H1 (cell line): ENCODE measurements around the gene WDR77. TPM values are rescaled to one million over a fixed set of nuclear protein-coding genes. Genes with fewer than 3 reads are reported as not detected.

Experiments used
- BACH1 ChIP-seq: IDR thresholded peaks from 2 replicates; pipeline ENCODE4 v1.6.1; 2012; ENCODE audit warnings: low read length, improper control_type of control experiment
- HDAC2 ChIP-seq, 2 experiments: fragments of 300-600 bp in 1 of 2; sonication (generic) in 1 of 2; IDR thresholded peaks; 2 replicates each; pipeline ENCODE4 v1.6.1; 2011 to 2012; ENCODE audit warnings: low read depth in 2 of 2, low read length in 2 of 2, mild to moderate bottlenecking in 2 of 2, moderate library complexity in 2 of 2, borderline replicate concordance in 1 of 2, inconsistent platforms in 1 of 2
- RBBP5 ChIP-seq: IDR thresholded peaks from 2 replicates; pipeline ENCODE4 v1.7.1; 2012; ENCODE audit warnings: low read depth, mild to moderate bottlenecking, inconsistent platforms, low read length, moderate library complexity, borderline replicate concordance
- RXRA ChIP-seq: IDR thresholded peaks from 2 replicates; pipeline ENCODE4 v1.6.1; 2011; ENCODE audit warnings: low read depth, mild to moderate bottlenecking, low read length, moderate library complexity; ENCODE audit not compliant: insufficient read depth
- SUZ12 ChIP-seq: fragments of 200-600 bp; sonication (generic); IDR thresholded peaks from 2 replicates; pipeline ENCODE4 v1.6.1; 2012; ENCODE audit warnings: mild to moderate bottlenecking, inconsistent platforms, low read length, moderate library complexity, mixed read lengths
- polyA plus RNA-seq, 7 experiments: library from polyadenylated mRNA; depleted of rRNA in 3 of 7; stranded (reverse) in 5 of 7; unstranded in 2 of 7; fragments of >200 nt in 5 of 7; fragments of 200-250 nt in 2 of 7; gene quantifications; 1 replicate in 5 of 7; 2 replicates in 1 of 7; 4 replicates in 1 of 7; pipeline versions ENCODE4 v1.2.1 to v1.2.3, GENCODE V29; 2011 to 2013; ENCODE audit warnings: missing spikeins in 2 of 7, mixed read lengths in 2 of 7
- total RNA-seq: library from RNA; stranded (reverse); fragmentation: NEBNext Ultra II Directional; extraction: Animal tissue kit (Norgen Biotek cat#: 25700); gene quantifications from 2 replicates; pipeline ENCODE4 v1.2.1, GENCODE V29; 2021

WDR77 gene
- total and polyA plus RNA-seq, 2 of the 8 experiments (the other 6 are each of a cell fraction or from before 2014, with no cell fraction given): 66.0 to 156 TPM

- no peak for TF ChIP-seq SUZ12
- TF ChIP-seq RXRA: no peak
- TF ChIP-seq BACH1: no peak
- TF ChIP-seq RBBP5: no peak
- no peak for TF ChIP-seq HDAC2 (IDR thresholded peaks at IDR 0.05; ENCODE audit: borderline replicate concordance in 1 of 2, low read depth in 2 of 2, low read length in 2 of 2)
These were observed 35.5 kb upstream of the WDR77 start (continued) for GRCh38 chr1:111484391-111485026.
